Testis (tissue), 3 donors: ENCODE results near the gene NCAM1. TPM values are rescaled to one million over a fixed set of nuclear protein-coding genes. Genes with fewer than 3 reads are reported as not detected.

ENCODE experiments used
- DNase-seq: peaks from one replicate; pipeline ENCODE4 v3.0.0-alpha.2; 2019
- H3K27ac ChIP-seq, 2 donors: fragments of 200-600 bp; sonication (generic); one replicate each; pipeline ENCODE4 v1.5.1; 2019
- H3K27me3 ChIP-seq: fragments of 200-600 bp; sonication (generic); one replicate; pipeline ENCODE4 v1.5.1; 2019
- H3K36me3 ChIP-seq: fragments of 200-600 bp; sonication (generic); one replicate; pipeline ENCODE4 v1.5.1; 2017; ENCODE audit warnings: low read depth; ENCODE audit errors: missing control alignments
- H3K4me1 ChIP-seq: fragments of 200-600 bp; sonication (generic); one replicate; pipeline ENCODE4 v1.5.1; 2019
- H3K4me3 ChIP-seq, 2 donors: fragments of 200-600 bp; sonication (generic); one replicate each; pipeline ENCODE4 v1.5.1; 2017 to 2019
- H3K9me3 ChIP-seq: fragments of 200-600 bp; sonication (generic); one replicate; pipeline ENCODE4 v1.5.1; 2017
- POLR2A ChIP-seq: fragments of 450-650 bp; IDR thresholded peaks from one replicate; pipeline ENCODE4 v1.6.1; 2017; ENCODE audit warnings: antibody characterized with exemption, mild to moderate bottlenecking, moderate library complexity
- WGBS, 2 donors: methylation state at CpG; one replicate each; pipeline ENCODE4 v1.1.5; 2018; 5-methylcytosine and 5-hydroxymethylcytosine counted together
- intact Hi-C: fragments of 100-400 bp; cut with DNase I; formaldehyde crosslinking; loops from one replicate; pipeline ENCODE4 v1.15.1; 2023; ENCODE audit warnings: low total_unique reads
- polyA plus RNA-seq: library from polyadenylated mRNA; stranded (reverse); fragments of 350-450 nt; fragmentation: Illumina TruSeq; extraction: RNeasy Lipid Tissue Mini Kit (QIAGEN cat#74804); gene quantifications from one replicate; pipeline ENCODE4 v1.2.3, GENCODE V29; 2014; ENCODE audit warnings: low read depth, low replicate concordance; ENCODE audit not compliant: insufficient read depth
- total RNA-seq, 2 donors: library from RNA; depleted of rRNA; stranded (reverse); fragments of >200 nt; gene quantifications; one replicate each; pipeline ENCODE4 v1.2.3, GENCODE V29; 2016
- TF ChIP-seq, protein P1 (sequence below), 3 experiments: fragments of 450-650 bp in 2 of 3; fragments of 200-600 bp in 1 of 3; sonication (generic) in 1 of 3; IDR thresholded peaks; one replicate each; pipeline ENCODE4 v1.5.1; 2016 to 2019; ENCODE audit warnings: antibody characterized with exemption in 3 of 3, mild to moderate bottlenecking in 2 of 3, moderate library complexity in 1 of 3

The NCAM1 gene
- total and polyA plus RNA-seq, 3 donors from 2014 or later = 12.3 to 33.3 (median 13.8) TPM

DNA sequence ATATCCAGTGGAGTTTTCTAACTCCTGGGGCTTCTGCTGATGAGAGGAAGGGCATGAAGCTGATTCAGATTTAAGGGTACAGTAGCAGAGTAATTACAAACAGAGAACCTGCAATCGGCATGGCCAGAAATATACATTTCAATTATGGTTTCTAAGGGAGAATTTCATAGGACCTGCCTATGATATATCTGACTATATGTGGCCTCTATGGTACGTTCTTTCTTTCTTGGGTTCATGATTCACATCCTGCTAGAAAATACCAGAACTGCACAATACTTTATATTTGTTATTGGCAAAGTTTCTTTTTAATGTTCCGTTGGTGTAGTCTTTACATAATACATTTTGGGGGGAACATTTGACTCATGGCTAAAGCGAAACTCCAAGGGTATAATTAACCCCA, 290.1 kb downstream of the NCAM1 start:
- Histone ChIP-seq H3K27ac (no peak overlapping the region), H3K9me3 (no peaks in the 10 kb centered on the region), H3K4me1 (no peaks in the 10 kb centered on the region), H3K4me3 (no peak overlapping the region), H3K36me3 (no peaks in the 10 kb centered on the region), H3K27me3 (no peaks in the 10 kb centered on the region)
- 91 to 96% methylated on average over 4 of the region's 4 CpGs for WGBS, 2 donors
- TF ChIP-seq, protein P1, sequence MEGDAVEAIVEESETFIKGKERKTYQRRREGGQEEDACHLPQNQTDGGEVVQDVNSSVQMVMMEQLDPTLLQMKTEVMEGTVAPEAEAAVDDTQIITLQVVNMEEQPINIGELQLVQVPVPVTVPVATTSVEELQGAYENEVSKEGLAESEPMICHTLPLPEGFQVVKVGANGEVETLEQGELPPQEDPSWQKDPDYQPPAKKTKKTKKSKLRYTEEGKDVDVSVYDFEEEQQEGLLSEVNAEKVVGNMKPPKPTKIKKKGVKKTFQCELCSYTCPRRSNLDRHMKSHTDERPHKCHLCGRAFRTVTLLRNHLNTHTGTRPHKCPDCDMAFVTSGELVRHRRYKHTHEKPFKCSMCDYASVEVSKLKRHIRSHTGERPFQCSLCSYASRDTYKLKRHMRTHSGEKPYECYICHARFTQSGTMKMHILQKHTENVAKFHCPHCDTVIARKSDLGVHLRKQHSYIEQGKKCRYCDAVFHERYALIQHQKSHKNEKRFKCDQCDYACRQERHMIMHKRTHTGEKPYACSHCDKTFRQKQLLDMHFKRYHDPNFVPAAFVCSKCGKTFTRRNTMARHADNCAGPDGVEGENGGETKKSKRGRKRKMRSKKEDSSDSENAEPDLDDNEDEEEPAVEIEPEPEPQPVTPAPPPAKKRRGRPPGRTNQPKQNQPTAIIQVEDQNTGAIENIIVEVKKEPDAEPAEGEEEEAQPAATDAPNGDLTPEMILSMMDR (IDR thresholded peaks at IDR 0.05) = no peak
- intact Hi-C loops = no loop called here
- DNase-seq = no peak

DNA sequence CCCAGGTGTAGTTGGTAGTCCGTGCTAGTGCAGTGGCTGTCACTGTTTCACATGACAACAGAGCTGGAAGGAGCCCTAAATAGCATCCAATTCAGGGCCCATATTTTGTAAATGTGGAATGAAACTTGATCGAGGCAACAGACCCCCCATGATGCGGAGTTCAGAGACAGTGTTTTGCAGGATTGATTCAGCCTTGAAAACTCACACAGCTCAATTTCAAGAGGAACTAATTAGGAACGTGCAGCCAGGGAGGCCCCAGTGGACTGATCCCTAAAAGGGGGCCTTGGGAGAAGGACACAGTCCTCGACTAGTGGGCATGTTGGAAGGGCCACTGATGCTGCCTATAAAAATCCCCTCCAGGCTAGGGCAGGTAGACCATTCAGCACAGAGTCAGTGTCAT, 292.2 kb downstream of the NCAM1 start:
- intact Hi-C loops = no loop called here
- H3K4me1 ChIP-seq = no peaks in the 10 kb centered on the region
- TF ChIP-seq, protein P1 (IDR thresholded peaks at IDR 0.05) = no peak
- no peak for TF ChIP-seq POLR2A
- H3K27ac ChIP-seq = no peak overlapping the region
- WGBS, 2 donors = 59 to 74% methylated on average over 5 of the region's 5 CpGs
- H3K27me3 ChIP-seq = no peaks in the 10 kb centered on the region
- H3K9me3 ChIP-seq = no peaks in the 10 kb centered on the region
- no peak overlapping the region for H3K4me3 ChIP-seq
- H3K36me3 ChIP-seq = no peaks in the 10 kb centered on the region
- no peak for DNase-seq

DNA sequence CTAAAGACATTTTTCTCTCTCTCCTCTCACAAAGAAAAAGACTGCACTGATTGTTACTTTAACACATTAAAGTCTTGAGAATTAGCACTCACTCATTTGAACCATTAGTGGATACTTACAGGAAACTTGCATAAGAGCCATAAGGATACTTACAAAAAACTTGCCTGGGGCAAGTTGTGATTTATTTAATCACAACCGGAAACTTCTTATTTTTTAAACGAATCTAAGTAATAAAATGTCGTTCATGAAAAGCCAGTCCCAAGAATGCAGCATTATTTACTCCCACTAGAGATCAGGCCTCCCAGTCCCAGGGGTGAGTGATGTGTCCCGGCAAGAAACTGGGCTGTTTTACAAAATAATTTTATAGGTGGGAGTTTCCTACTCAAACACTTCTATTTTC, 293.9 kb downstream of the NCAM1 start:
- DNase-seq = no peak
- Histone ChIP-seq H3K36me3 (no peaks in the 10 kb centered on the region), H3K4me3 (no peak overlapping the region), H3K4me1 (no peaks in the 10 kb centered on the region), H3K9me3 (no peaks in the 10 kb centered on the region), H3K27me3 (no peaks in the 10 kb centered on the region), H3K27ac (no peak overlapping the region)
- intact Hi-C loops = no loop called here
- 40 to 41% methylated on average over 4 of the region's 4 CpGs for WGBS, 2 donors
- TF ChIP-seq, protein P1 (IDR thresholded peaks at IDR 0.05) = no peak
- TF ChIP-seq POLR2A = no peak

DNA sequence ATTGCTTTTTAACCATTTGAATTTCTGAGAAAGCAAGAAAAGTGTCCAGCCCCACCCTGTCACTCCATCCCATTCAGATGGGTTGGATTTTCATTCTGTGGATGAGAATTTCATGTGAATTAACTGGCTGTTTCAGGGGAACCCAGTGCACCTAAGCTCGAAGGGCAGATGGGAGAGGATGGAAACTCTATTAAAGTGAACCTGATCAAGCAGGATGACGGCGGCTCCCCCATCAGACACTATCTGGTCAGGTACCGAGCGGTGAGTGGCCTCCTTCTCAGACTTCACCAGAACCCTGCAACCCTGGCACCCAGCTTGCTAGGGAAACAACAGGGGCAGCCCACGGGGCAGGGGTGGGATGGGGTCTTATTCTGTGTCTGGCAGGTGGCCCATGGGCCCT, 294.5 kb downstream of the NCAM1 start:
- Histone ChIP-seq H3K4me3 (no peak overlapping the region), H3K9me3 (no peaks in the 10 kb centered on the region), H3K27ac (no peak overlapping the region), H3K4me1 (no peaks in the 10 kb centered on the region), H3K27me3 (no peaks in the 10 kb centered on the region), H3K36me3 (no peaks in the 10 kb centered on the region)
- WGBS, 2 donors = 90 to 95% methylated on average over 5 to 6 of the region's 6 CpGs
- DNase-seq = no peak
- no peak for TF ChIP-seq POLR2A
- TF ChIP-seq, protein P1 (IDR thresholded peaks at IDR 0.05) = no peak
- intact Hi-C loops = no loop called here

DNA sequence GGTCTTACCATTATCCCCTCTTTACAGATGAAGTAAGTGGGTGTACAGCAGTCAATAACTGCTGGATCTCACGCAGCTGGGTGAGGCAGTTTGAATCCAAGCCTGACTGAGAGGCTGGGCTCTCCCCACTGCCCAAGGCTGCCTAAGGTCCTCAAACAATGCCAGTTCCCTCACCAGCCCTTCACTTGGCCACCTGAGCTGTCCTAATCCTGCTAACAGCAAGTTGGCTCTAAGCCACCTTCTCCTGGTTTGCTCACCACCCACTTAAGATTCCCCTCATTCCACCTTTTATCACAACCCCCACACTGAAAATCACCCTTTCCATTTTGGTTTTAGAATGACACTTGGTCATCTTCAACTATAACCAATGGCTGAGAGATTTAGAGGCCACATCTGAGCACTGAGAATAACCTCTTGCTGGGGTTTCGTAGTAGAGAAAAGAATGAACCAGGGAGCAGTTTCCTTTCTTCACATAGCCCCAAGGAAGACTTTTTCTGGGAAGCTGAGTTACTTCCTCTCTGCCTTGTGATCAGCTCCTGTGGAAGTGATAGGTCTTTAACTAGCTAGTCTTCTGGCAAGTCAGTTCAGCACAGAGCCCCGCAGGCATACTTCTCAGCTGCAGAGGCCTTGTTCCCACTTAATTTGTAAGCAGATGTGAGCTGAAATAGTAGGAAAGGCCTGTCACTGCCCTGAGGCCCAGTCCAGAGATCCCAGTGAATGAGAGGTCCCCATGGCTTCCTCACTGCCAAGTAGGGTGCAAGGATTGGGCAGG, 295.4 kb downstream of the NCAM1 start:
- TF ChIP-seq, protein P1 (IDR thresholded peaks at IDR 0.05) = no peak
- no peak for TF ChIP-seq POLR2A

More for the DNA sequence above, 295.4 kb downstream of the NCAM1 start:
- WGBS, 2 donors = 79 to 93% methylated on average over 3 of the region's 3 CpGs
- H3K4me1 ChIP-seq = no peaks in the 10 kb centered on the region
- no peaks in the 10 kb centered on the region for H3K9me3 ChIP-seq
- H3K27ac ChIP-seq = no peak overlapping the region
- H3K36me3 ChIP-seq = no peaks in the 10 kb centered on the region
- no peak overlapping the region for H3K4me3 ChIP-seq
- intact Hi-C loops = no loop called here
- H3K27me3 ChIP-seq = no peaks in the 10 kb centered on the region
- DNase-seq = no peak
